GM18870 (cell line): ENCODE measurements around the gene SLC36A2.
A peak's percentile ranks its signal among the peaks of the same experiment; 100 is the strongest.

ENCODE experiments used
- ATAC-seq: cut with Tn5 transposase; IDR thresholded peaks from one replicate; pipeline ENCODE4 v1.9.1; 2021; ENCODE audit warnings: moderate library complexity; ENCODE audit not compliant: unreplicated experiment

Gene SLC36A2

DNA sequence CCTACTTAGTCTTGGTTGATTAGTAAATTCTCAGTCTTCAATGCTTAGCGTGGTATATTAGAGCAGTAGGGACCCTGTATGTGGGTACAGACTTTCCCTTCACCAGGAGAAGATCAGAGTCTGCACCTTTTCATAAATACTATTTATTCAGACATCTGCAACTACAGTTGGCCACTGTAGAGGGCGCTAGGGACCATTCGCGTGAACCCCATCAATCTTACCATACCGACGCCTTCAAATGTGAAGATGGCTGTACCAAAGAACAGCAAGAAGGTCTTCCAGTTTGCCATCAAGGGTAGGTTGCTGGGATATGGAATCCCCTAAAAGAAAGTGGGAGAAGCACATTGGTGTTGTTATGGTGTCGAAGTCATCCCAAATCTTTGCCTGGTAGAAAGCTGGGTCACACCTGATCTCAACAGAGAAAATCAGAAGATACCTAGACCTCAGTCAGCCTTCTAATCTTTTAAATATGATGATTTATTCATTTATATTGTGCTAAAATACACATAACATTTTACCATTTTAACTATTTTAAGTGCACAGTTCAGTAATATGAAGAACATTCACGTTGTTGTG is 62.9 kb downstream of the SLC36A2 start:
- ATAC-seq, result no peak

DNA sequence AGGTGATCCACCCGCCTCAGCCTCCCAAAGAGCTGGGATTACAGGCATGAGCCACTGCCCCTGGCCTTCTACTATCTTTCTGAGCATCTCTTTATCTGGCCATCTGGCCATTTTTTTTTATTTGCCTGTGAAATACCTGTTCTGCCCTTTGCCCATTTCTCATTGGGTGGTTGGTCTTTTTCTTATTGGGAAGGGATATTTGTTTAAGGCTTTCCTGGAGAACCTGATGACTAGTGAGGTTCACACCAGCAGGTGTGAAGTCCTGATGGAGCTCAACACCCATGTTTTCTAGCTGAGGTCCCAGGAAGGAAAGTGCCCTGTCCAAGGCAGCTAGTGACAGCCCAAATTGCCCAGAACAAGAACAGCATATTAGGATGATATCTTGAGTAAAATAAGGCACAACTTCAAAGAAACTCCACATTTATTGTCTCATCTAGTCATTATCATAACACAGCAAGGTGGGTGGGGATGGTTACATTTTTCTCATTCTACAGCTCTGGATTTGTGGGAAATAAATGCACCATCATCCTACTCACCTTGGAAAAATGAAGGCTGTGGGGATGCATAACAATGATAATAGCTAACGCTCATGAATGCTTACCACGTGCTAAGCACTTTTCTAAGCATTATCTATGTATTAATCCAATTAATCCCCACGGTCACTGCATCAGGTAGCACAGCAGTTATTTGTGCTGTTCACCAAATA is 64.1 kb downstream of the SLC36A2 start:
- ATAC-seq, result no peak

DNA sequence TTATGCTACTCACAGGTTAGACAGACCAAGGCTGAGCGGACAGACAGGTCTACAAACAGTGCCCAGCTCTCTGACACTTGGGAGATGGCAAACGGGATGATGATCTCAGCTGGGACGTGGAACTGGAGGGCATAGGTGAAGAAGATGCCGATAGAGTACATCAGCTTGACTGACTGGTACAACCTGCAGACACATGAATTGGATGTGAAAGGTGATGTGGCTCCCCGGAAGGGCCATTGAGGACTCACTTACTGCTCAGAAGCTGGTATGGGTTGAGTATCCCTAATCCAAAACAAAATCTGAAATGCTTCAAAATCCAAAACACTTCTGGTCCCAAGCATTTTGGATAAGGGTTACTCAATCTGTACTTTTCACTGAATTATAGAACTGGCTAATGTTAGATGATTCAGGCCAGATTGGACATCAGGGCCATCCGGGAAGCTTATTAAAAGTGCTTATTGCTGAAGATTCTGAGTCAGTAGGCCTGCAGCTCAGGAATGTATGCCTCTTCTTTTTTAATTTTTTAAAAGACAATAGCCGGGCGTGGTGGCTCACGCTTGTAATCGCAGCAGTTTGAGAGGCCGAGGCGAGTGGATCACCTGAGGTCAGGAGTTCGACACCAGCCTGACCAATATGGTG is 66.2 kb downstream of the SLC36A2 start:
- no peak for ATAC-seq

DNA sequence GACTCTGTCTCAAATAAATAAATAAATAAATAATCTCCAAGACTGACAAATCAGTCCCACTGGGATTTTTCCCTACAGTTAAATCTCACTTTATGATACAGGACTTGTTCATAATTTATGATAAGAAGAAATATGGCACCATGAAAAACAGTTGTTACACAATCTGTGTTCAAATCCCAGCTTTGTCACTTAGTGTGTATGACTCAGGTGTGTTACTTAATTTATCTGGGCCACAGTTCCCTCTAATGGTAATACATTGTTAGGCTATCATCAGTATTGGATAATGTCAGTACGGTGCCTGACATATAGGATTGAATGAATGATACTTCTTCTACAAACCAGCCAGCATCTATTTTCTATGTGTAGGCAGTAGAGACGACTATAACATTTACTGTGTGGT is 66.9 kb downstream of the SLC36A2 start:
- ATAC-seq, result no peak

DNA sequence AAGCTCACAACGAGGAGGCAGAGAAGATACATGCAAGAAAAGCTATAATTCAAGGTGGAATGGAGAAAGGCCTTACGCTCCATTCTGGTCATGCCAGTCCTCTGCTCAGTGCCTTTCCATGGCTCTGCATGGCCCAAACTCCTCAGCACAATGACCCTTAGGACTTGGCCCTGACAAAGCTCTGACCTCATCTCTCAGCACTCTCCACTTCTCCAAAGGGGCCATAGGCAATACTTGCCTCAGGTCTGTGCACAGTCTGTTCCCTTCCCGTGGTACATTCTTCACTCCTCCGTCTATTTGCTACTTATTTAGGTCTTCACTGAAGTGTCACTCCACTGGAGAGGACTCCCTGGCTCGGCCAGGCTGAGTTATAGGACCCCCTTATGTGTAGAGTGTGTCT is 68.5 kb downstream of the SLC36A2 start:
- no peak for ATAC-seq

DNA sequence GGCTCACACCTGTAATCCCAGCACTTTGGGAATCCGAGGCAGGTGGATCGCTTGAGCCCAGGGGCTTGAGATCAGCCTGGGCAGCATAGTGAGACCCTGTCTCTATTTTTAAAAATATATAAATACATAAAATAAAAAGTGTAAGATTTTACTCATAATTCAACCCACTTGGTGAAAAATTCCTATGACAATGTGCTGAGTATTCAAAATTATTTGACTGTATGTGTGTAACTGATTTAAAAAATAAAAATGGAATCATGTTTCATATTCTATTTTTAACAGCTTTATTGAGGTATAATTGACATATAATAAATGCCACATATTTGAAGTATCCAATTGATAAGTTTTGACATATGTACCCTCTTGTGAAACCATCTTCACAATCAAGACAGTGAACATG is 71.6 kb downstream of the SLC36A2 start:
- no peak for ATAC-seq

DNA sequence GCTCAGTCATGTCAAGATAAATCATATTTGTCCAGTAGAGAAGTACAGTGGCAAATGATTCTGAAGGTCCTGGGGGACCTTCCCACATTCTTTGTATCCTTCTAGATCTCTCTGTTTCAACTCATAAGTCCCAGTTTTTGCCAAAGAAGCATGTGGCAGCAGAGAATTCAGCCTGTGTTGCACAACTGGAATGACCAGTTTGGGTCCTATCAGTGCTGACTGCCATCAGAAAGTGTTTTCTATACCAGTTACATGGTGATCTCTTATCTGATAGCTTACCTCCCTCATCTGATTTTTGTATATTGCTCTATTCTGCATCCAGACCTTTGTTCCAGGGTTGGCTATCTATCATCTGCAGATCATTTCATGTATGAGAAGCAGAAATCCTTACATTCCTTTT is 72.7 kb downstream of the SLC36A2 start:
- ATAC-seq, result no peak

DNA sequence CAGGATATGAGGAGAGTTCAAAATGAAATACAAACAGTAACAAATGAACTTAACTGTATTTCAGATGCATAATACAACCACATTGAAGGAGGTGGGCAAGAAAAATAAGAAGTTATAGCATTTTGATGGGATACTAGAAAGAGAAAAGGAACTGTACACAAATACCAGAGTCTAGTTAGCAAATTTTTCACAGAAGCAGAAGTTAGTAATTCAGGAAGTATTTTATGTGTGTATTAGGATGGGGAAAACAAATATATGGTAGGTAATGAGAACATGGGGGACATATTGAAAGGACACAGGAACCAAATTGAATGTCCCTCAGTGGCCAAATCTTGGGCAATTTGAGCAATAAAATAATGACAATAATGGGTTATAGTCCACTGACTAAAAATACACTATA is 76.0 kb downstream of the SLC36A2 start:
- no peak for ATAC-seq

DNA sequence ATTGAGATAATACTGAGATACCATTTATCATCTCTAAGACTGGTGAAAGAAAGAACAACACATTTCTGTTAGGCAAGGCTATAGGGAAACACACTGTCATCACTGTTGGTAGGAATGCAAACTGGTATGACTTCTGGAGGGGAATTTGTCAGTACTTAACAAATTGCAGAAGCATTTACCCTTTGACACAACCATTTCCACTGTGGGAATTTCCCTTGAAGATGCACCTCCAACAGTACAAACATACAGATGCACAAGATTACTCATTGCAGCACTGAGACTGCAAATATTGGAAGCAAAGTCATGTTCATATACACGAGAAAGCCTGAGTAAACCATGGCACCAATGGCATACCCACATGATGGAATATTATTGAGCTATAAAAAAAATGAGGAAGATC is 76.8 kb downstream of the SLC36A2 start:
- ATAC-seq, result peak; percentile 96

DNA sequence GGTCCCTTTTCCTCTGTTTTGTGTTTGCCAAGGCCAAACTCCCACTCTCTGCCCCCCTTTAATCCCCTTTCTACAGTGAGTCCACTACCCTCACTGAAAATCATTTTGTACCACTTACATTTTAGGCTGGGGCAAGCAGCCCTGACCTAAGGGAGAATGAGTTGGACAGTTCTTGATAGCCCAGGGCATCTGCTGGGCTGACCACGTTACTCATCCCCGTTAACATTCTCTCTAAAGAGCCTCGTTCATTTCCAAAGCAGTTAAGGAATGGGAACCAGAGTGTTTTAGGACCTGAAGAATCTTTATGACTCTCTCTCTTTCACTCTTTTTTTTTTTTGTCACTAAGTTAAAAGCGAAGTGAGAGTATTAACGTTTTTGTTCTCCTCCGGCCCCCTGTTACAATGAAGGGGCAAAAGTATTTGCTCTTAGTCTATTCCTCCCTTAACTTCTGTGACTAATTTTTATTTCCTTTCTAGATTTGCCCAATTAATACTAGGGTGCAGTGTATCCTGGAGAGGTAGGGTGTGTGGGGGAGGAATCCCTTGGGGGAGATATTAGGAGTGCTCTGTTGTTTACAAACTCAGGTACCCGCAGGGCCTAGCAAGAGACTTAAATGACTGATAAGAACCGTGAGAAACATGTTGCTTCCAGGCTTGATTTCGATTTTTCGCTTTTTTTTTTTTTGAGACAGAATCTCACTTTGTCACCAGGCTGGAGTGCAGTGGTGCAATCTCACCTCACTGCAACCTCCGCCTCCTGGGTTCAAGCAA is 79.7 kb downstream of the SLC36A2 start:
- no peak for ATAC-seq
